HEK293 (cell line): ENCODE data around the gene MSANTD1.

Source experiments
- ZNF24 ChIP-seq: fragments of 450-650 bp; formaldehyde crosslinking; IDR thresholded peaks from 2 replicates; pipeline ENCODE4 v1.5.1; 2016; ENCODE audit warnings: missing biosample characterization, missing genetic modification characterization
- ZNF274 ChIP-seq, 2 experiments: fragments of 200-500 bp in 1 of 2; fragments of 450-650 bp in 1 of 2; sonication (Bioruptor generic) in 1 of 2; formaldehyde crosslinking in 1 of 2; IDR thresholded peaks; 2 replicates each; pipeline versions ENCODE4 v1.5.1 to v1.6.1; 2014 to 2016; ENCODE audit warnings: borderline replicate concordance in 1 of 2, inconsistent platforms in 1 of 2, low read length in 1 of 2, missing biosample characterization in 1 of 2, missing genetic modification characterization in 1 of 2
- ZNF366 ChIP-seq: fragments of 450-650 bp; formaldehyde crosslinking; conservative IDR thresholded peaks from 2 replicates; pipeline ENCODE4 v1.5.1; 2016; ENCODE audit warnings: missing biosample characterization, missing genetic modification characterization
- TF ChIP-seq, protein P1 (sequence below): fragments of 450-650 bp; formaldehyde crosslinking; IDR thresholded peaks from 2 replicates; pipeline ENCODE4 v1.5.1; 2016; ENCODE audit warnings: missing biosample characterization, missing genetic modification characterization
- TF ChIP-seq, protein P2 (sequence below): fragments of 450-650 bp; formaldehyde crosslinking; IDR thresholded peaks from 2 replicates; pipeline ENCODE4 v1.5.1; 2016; ENCODE audit warnings: missing biosample characterization, missing genetic modification characterization

DNA sequence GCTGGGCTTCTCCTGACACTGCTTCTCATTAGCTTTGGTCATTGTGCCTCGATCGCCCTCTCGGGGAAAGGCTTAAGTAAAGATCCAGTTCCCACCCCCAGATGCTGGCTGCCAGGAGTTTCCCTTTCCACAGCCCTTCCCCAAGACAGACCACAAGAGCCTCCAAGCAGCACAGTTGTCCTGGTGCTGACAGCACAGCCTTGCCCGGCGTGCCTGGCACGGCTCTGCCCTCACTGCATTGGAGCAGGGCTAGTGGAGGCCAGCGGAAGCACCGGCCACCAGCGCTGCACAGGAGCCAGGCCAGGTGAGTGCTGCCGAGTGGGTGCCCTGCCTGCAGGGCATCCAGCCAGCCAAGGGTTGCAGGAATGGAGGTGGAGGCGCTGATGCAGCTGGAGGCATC, 9.7 kb upstream of the MSANTD1 start:
- no peak for TF ChIP-seq ZNF24 (tag by site-specific recombination)
- no peak for TF ChIP-seq ZNF366 (tag by site-specific recombination)
- TF ChIP-seq, protein P1, sequence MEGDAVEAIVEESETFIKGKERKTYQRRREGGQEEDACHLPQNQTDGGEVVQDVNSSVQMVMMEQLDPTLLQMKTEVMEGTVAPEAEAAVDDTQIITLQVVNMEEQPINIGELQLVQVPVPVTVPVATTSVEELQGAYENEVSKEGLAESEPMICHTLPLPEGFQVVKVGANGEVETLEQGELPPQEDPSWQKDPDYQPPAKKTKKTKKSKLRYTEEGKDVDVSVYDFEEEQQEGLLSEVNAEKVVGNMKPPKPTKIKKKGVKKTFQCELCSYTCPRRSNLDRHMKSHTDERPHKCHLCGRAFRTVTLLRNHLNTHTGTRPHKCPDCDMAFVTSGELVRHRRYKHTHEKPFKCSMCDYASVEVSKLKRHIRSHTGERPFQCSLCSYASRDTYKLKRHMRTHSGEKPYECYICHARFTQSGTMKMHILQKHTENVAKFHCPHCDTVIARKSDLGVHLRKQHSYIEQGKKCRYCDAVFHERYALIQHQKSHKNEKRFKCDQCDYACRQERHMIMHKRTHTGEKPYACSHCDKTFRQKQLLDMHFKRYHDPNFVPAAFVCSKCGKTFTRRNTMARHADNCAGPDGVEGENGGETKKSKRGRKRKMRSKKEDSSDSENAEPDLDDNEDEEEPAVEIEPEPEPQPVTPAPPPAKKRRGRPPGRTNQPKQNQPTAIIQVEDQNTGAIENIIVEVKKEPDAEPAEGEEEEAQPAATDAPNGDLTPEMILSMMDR, result no peak
- TF ChIP-seq, protein P2, sequence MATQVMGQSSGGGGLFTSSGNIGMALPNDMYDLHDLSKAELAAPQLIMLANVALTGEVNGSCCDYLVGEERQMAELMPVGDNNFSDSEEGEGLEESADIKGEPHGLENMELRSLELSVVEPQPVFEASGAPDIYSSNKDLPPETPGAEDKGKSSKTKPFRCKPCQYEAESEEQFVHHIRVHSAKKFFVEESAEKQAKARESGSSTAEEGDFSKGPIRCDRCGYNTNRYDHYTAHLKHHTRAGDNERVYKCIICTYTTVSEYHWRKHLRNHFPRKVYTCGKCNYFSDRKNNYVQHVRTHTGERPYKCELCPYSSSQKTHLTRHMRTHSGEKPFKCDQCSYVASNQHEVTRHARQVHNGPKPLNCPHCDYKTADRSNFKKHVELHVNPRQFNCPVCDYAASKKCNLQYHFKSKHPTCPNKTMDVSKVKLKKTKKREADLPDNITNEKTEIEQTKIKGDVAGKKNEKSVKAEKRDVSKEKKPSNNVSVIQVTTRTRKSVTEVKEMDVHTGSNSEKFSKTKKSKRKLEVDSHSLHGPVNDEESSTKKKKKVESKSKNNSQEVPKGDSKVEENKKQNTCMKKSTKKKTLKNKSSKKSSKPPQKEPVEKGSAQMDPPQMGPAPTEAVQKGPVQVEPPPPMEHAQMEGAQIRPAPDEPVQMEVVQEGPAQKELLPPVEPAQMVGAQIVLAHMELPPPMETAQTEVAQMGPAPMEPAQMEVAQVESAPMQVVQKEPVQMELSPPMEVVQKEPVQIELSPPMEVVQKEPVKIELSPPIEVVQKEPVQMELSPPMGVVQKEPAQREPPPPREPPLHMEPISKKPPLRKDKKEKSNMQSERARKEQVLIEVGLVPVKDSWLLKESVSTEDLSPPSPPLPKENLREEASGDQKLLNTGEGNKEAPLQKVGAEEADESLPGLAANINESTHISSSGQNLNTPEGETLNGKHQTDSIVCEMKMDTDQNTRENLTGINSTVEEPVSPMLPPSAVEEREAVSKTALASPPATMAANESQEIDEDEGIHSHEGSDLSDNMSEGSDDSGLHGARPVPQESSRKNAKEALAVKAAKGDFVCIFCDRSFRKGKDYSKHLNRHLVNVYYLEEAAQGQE, result no peak
- TF ChIP-seq ZNF274 (IDR thresholded peaks at IDR 0.05; ENCODE audit: low read length), result no peak
- TF ChIP-seq ZNF274 (tag by site-specific recombination; IDR thresholded peaks at IDR 0.05; ENCODE audit: borderline replicate concordance), result no peak
